Activated CD4-positive, alpha-beta T cell treated with anti-CD3 and anti-CD28 coated beads, Interleukin-2, amount 50 U/mL, for 24 hours (primary cell): ENCODE measurements around the gene LRTM1.

Source experiments
- DNase-seq, 2 donors: peaks; one replicate each; pipeline ENCODE4 v3.0.0-alpha.2; 2020; ENCODE audit warnings: low read depth in 1 of 2, low spot score in 1 of 2

LRTM1 gene

DNA sequence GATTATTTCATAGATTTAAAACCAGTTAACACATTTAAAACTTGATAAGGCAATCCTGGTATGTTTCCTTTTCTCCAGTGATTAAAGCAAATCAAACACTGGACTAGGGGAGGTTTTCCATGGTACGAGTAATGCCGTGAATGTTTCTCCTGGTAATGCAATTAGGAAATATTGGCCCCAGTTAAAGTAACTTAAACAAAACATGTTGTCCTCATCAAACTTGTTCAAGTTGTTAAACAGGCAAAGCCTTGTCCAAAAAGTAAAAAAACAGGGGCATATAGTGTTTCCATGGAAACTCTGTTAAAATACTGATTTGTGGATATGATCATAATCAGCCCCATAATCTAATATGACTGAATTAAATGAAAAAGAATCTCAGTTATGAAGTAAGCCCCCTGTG is 13.1 kb upstream of the LRTM1 start:
- no peak for DNase-seq

DNA sequence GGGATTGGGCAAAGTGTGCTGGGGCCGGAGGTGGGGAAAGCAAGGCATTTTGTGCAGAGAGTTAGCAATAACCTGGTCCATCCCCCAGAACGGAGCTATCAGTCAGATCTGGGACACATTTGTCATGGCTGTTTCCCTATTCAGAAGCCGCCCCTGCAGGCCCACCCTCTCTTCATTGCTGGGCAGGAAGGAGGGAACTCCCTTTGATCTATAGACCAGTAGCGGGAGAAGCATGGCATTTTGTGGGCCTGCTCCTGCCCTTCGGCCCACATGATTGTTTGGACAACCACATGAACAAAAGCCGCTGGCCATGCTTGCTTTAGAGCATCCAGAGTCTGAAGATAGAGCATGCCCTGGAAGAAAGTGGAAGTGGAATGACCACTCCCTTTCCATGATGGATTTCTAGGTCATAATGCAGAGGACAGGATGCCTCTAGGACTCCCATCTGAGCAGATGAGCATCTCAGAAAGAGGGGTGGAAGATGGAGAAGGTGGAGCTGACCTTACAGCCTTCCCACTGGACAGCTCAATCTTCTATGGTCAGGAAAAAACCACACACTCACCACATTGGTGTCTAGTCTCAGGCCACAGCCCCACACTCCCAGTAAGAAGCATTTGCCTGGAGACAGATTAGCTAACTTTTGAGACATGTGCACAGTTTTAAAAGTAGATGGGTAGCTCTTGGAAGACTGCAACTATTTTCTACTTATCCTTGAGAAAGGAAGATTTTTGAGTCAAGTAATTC is 11.9 kb upstream of the LRTM1 start:
- DNase-seq = no peak

DNA sequence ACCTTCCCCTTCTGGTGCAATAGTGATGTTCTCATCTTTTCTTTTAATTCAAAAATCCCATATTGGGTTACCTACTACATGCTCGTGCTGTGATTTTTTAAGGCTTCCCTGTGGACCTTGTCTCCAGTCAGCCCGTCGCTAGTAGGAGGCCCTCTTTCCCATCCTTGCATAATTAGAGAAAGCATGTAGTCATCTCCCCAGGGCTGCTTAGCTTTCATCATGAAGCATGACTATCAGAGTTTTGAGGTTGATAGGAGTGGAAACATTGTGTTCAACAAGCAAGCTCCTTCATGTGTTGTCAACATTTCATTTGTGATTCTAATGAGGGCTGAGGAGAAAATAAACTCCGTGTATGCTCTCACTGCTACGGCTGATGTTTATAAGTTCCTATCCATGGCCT is 8.7 kb upstream of the LRTM1 start:
- DNase-seq = no peak

DNA sequence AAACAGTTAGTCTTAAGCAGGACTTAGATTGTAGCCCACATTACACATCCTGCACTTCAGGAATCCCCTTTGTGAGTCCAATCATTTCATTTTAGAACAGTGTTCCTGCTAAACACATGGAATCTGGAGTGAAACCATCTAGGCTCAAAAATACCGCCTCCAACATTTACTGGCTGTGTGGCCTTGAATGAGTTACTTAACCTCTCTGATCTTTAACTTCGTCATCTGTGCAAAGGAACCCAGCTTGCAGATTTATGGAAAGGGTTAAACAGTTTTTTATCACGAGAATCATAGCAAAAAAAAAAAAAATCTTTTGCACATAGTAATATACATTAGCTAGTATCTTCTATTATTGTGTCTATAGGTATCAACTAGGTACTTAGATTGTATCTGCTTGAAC is 8.0 kb upstream of the LRTM1 start:
- DNase-seq = no peak

DNA sequence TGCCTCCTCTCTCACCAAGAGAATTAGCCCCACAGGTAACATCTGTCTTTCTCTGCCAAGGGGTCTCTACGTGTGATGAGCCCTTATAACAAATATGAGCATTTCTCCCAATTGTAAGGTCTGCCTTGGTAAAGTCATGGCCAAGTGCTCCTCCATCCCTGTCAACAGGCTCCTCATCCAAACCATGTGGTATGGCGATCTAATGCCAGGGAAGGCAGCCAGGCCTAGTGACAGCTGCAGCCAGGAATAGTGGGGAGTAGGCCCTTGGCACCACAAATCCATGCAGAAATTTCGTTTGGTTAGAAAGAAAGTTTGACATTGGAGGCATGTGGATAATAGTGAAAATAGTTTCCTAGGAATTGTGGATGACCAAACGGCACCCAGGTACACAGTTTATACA is 4.7 kb upstream of the LRTM1 start:
- no peak for DNase-seq

DNA sequence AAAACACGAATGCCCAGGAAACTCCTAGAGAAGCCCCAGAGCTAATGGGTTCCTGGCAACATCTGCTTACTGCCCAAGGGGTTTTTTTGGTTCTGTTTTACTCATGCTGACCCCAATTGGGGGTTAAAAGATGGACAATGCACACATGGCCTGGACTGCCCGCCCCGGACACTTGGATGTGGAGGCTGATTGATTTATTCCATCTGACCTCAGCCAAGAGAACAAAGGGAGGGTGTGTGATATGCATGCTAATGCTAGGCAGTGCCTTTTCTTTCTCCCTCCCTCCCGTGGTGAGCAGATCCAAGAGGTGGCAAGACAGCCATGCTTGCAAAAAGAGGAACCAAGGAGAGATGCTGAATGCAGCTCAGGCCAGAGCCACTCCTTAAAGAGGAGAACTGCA is 3.3 kb upstream of the LRTM1 start:
- no peak for DNase-seq

DNA sequence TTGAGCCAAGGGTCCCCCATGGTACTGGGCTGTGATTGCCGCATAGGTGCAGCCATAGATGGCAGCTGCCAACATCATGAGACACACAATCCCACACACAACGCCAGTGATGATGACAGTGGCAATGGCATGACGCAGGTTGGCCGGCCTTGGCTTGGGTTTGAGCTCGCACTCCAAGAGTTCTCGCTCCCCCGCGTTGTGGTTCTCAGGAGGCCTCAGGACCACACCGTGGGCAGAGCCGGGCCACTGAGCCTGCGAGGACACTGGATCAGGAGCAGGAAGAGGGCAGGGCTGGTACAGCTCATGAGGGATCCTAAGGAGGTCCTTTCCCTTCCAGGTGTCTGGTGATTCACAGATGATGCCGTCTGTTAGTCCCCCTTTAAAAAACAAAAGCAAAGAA is 9.3 kb downstream of the LRTM1 start:
- no peak for DNase-seq

DNA sequence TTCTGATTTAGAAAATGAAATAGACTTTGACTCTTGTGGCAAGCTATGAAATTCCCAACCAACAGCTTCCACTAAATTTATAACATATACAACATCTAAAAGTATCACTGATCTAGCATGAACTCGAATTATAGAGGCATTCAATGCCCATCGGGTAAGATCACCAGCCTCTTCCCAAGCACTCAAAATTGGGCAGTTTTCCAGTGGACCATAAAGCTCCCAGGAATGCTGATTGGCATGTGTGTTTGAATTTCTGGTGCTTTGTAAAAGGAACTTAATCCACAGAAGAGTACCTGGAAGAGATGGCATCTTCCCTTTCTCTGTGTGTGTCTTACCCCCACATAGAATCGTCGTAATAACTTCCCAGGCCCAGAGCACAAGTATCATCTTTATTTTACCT is 10.0 kb downstream of the LRTM1 start:
- DNase-seq = no peak

DNA sequence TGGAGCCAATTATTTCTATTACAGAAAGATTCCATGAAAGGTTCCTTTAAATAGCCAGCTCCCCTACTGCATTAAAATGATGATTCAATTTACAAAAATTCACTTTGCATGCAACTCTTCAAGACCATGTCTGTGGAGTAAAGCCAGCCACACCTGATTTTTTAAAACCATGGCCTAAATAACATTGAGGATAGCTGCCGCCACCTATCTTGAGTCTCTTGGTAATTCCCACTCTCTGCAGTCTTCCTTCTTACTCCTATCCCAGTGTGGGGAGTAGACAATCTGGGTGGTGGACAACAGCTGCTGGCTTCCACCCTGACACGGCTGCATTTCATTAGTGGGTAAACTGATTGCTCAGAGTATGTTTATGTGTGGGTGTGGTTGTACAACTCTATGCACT is 10.7 kb downstream of the LRTM1 start:
- no peak for DNase-seq

DNA sequence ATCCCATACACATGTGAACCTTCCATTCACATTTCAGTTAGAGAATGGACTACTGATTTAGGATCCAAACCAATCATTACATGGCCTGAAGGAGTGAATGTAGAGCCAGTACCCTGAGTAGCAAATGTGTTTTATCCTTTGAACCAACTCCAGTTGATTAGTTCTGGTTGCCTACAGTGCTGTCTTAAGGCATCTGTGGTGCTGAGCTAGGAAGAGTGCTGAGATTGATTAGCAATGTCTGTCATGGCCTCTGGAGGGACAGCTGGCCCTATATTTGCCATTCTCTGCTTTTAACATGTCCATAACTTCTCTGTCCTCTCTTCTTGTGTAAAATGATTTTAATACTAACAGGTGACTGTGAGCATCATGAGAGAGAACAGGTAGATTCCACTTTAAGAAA is 11.1 kb downstream of the LRTM1 start:
- DNase-seq = no peak

DNA sequence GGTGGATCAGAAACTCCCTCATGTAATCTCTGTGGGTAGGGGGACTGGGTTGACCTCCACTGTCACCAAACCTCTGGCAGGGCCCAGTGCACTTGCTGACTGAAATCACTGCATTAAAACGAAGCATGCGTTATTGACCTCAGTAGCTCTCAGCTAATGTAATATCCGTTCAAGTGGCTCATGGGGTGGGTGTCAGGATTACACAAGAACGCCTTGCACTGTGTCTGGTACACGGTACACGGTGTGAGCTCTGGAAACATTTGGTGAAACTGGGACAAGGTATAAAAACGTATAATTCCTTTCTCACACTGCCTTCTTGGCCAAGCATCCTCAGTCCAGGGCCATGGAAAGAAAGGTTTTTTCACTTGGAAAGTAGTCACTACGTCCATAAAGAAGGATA is 11.9 kb downstream of the LRTM1 start:
- no peak for DNase-seq

DNA sequence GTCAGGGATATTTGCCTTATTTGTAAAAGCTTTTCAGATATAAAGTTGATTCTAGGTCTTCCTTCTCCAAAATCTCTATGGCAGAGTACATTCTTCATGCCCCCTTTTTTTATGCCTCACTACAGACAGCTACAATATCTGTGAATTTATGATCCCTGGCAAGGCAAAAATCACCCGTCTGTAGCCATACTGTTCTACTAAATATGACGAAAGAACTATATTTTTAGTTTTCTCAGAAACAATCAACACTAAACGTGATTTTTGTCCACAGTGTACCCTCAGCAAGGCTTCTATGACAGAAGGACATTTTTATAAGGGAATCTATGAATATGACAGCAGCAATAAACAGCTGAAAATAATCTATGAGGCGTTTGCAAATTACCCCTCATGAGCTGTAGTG is 12.7 kb downstream of the LRTM1 start:
- no peak for DNase-seq

DNA sequence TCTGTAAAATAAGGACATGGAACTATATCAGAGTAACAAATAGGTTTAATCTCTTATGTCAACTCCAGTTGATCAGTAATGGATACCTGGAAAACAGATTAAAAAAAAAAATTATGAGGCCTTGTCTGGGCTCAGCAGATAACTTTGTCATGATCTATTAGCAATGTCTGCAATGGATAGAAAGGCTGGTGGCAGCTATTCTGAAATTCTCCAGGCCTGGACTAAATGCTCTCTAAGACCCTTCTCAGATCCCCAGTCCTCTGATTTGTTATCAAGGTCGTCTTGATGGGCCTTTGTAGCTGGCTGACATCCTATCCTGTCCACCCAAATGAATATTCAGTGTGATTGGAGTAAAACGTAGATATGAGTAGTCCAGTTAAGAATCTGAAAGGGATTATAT is 13.7 kb downstream of the LRTM1 start:
- DNase-seq = no peak

DNA sequence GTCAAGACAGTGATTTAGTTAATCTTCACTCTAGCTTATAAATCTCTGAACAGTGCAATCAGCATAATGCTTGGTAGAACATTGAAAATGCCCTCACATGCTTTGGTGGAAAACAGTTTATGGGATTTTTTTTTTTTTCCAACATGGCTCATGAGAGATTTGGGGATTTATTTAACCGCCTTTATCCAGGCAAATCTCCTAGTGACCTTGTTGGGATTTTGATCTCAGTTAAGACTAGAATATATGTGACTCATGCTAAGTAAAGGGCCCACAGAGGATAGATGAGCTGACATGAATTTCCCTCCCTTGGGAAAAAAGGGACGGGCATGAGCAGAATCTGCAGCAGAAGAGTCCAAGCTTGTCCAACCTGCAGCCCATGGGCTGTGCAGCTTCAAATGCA is 18.7 kb downstream of the LRTM1 start:
- DNase-seq = no peak

DNA sequence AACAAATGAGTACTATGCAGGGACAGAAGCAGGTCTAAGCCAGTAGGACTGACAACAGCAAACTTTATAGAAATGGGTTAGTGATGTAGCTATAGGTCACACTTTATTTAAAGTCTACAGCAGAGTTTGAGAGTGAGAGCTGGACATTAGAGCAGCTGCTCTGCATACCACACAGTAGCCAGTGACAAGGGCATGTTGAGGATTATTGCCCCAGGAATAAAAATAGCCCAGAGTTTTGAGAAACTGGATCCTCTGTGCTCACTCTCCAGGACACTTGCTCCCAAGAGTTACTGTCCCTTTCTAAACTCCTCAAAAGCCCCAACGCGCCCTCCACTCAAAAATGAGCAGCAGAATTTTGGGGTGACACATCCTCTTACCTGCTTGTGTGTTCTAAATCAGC is 21.1 kb downstream of the LRTM1 start:
- DNase-seq = no peak

DNA sequence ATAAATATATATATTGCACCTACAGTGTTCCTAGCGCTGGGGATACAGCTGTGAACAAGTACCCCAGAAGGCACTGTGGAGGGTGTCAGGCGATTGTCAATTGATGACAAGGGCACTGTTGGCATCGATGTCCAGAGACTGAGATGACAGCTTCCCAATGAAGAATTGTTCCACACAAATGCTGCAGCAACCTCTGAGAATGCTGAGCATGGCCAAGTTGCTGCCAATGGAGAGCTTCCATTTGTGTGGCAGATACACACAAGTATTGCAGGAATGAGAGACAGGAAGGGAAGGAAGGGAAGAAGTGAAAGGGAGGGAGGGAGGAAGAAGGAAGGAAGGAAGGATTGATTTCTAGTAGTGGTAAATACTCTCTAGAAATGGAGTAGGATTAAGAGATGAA is 21.9 kb downstream of the LRTM1 start:
- DNase-seq = no peak

DNA sequence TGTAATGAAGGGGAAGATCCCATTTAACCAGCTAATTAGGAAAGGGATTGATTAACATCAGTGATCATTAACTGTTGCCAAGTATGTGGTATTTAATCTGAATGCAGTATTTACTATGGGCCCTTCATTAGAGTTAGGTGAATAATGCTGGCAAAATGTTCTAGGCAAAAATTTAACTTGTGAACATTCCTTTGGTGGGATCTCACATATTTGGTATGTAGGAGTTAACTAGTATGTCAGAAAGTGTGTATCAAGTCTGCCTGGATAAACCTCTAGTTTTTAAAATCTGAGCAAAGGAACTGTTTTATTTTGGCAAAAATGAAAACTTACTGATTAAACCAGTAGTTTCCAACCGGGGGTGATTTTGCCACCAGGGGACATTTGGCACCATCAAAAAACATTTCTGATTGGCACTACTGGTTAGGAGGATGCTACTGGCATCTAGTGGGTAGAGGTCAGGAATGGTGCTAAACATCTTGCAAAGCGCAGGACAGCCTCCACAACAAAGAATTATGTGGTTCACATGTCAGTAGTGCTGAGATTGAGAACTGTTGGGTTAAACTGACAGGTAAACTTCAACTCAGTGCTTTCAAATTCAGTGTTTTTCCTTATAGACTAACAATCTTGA is 22.5 kb downstream of the LRTM1 start:
- DNase-seq = no peak

DNA sequence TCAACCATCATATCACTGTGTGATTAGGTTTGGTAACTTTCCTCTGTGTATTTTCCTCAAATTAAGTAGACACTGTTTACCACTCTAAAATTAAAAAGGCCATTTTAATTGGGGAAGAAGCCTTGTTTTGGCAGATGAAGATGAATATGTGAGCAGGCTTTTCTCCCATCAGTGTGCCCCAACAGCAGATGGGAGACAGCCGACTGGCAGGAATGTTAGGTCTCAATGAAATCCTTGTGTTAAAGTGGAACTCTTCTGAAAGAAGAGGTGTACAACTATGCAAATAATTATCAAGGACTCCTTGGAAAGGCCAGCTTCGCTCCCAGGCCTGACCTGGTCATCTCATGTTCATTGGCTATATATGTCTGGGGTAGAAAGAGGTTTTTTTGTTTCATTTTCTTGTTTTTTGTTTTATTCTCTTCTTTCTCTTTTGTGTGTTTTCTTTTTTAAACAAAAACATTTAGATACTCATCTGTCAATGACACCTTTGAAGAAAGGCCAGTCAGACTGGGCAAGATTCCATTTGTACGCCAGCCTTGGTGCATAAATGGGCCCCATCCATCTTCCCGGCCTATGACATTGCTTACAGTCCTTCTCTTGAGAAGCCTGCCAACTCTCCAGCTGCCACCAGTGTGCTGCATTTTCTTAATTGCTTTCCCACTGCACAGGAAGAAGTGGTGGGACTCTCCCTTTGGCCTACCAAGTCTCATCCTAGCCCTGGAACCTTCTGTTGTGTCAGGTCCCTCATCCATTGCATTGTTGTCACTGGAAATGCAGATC is 25.8 kb downstream of the LRTM1 start:
- no peak for DNase-seq

DNA sequence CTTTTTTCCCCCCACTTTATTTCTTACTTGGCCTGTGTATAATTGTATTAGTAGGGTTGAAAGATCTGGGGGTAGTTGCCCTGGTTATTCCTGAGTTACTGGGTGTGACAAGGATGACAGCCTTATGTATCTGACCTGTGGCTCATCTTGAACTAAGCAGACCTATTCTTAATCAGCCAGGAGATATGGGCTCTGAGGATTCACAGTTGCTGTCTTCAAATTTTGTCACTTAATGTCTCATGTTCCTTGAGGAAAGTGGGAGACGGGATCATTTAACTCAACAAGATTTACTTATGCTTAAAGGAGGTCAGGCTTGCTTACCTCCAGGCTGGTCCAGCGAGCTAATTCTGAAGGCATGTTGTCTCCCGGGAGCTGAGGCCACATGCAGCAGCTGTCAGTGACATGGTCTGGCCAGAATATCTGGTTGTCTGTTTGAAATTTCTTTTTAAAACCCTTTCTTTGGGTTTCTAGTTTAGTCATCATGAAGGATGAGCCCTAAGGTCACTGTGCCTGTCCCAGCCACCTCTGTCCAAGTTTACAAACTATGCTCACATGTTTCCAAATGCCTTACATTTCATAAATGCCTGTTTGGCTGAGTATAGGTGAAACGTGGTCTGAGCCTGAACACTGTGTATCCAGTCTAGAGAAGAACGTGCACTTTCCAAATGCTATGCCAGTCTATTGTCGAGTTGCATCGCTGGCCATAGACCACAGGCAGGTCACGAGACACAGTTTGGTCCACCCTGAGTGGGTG is 26.8 kb downstream of the LRTM1 start:
- DNase-seq = no peak

DNA sequence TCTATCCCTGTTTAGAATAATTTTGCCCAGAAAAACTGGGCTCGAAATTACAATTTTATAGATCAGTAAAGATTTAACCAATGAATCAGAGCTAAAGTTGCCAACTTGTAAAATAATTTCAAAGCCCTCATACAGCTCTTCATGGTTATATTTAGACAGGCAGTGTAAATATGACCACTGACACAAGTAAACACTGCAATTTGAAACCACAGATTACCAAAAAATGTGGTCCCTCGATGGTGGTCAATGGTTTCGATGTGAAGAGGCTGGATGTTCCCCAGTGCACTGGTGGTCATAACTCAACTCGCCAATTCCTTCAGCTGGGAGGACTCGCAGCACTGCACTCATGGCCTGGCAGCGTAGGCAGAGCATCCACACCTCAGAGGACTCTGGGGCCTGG is 28.6 kb downstream of the LRTM1 start:
- DNase-seq = no peak

DNA sequence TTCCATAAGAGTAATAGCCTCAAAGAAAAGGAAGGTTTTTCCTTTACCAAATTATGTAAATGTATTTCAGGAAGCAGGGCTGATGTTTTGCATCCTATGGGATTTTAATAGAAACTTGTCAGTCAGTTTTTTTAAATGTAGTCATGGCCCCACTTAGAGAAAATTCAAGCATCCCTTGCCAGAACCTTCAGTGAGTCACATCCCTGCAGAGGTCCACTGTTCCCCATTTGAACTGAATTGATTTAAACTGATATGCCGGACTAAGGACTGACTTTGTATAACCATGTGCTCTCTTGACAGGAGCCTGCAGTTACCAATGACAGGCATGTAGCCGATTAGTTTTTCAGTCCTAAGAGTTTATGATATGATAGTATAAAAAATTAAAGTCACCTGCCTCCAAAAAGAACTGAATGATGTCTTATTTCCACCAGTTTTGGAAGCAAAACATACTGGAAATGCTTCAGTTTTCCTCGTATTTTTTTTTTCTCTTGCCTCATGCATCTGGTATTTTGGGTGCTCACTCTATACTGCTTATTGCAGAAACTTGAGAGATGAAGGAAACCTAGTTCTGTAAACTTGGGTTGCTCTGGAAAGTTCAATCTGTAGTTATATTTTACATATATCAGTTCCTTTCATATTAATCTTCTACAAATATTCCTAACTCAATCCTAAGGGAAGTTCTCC is 30.7 kb downstream of the LRTM1 start:
- no peak for DNase-seq
